Bronchial epithelial cell (primary cell): ENCODE measurements around the gene GPSM1. TPM values are rescaled to one million over a fixed set of nuclear protein-coding genes. Genes with fewer than 3 reads are reported as not detected.

Experiments used
- DNase-seq: peaks from one replicate; pipeline ENCODE4 v3.0.0-alpha.2; 2010; ENCODE audit warnings: low read depth
- FAIRE-seq: peaks from 2 replicates; lab custom pipeline; 2011; peaks lifted over from hg19 to GRCh38; lab: Jason Lieb, UNC
- H3K27me3 ChIP-seq: 2 replicates; pipeline ENCODE4 v1.5.1; 2011; ENCODE audit warnings: low read length; ENCODE audit not compliant: control insufficient read depth, insufficient read depth
- H3K36me3 ChIP-seq: 2 replicates; pipeline ENCODE4 v1.5.1; 2011; ENCODE audit warnings: low read length; ENCODE audit not compliant: control insufficient read depth, insufficient read depth
- H3K4me3 ChIP-seq: 2 replicates; pipeline ENCODE4 v1.5.1; 2011; ENCODE audit warnings: mild to moderate bottlenecking, low read depth, low read length, control low read depth
- CTCF ChIP-seq: IDR thresholded peaks from 2 replicates; pipeline ENCODE4 v1.5.1; 2011; ENCODE audit warnings: mild to moderate bottlenecking, moderate library complexity, low read length, control low read depth, inconsistent platforms; ENCODE audit not compliant: insufficient read depth, severe bottlenecking
- total RNA-seq: library from RNA; depleted of rRNA; stranded (reverse); fragments of >200 nt; gene quantifications from 2 replicates; pipeline ENCODE4 v1.2.1, GENCODE V29; 2014

The GPSM1 gene
- total RNA-seq, 1 donor from 2014 or later, result 13.4 TPM

GRCh38 chr9:136324501-136325300 is 2.6 kb upstream of the GPSM1 start:
- TF ChIP-seq CTCF, result no peak
- DNase-seq (no peak), FAIRE-seq (no peak)
- H3K36me3 ChIP-seq, result no peaks in the 10 kb centered on the region
- H3K27me3 ChIP-seq, result peaks cover 2% of the 10 kb centered on the region
- no peak overlapping the region for H3K4me3 ChIP-seq

DNA sequence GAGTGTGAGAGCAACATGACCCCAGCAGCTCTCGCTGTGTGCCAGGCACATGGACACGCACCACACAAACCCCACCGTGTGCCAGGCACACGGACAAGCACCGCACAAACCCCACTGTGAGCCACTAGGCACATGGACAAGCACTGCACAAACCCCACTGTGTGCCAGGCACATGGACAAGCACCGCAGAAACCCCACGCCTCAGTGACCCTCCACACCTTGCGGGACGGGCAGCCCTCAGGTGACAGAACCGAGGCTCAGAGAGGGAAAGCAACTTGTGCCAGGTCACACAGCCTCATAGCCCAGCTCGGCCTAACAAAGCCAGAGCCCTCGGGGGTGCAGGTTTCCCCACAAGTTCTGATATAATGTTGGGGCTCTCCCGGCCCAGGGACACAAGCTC is 2.0 kb upstream of the GPSM1 start:
- H3K27me3 ChIP-seq, result peaks cover 2% of the 10 kb centered on the region
- FAIRE-seq (no peak), DNase-seq (no peak)
- H3K36me3 ChIP-seq, result no peaks in the 10 kb centered on the region
- TF ChIP-seq CTCF, result no peak
- H3K4me3 ChIP-seq, result no peak overlapping the region

GRCh38 chr9:136326061-136326760 is 1.1 kb upstream of the GPSM1 start:
- FAIRE-seq, result no peak
- no peak overlapping the region for H3K4me3 ChIP-seq
- no peak for TF ChIP-seq CTCF

DNA sequence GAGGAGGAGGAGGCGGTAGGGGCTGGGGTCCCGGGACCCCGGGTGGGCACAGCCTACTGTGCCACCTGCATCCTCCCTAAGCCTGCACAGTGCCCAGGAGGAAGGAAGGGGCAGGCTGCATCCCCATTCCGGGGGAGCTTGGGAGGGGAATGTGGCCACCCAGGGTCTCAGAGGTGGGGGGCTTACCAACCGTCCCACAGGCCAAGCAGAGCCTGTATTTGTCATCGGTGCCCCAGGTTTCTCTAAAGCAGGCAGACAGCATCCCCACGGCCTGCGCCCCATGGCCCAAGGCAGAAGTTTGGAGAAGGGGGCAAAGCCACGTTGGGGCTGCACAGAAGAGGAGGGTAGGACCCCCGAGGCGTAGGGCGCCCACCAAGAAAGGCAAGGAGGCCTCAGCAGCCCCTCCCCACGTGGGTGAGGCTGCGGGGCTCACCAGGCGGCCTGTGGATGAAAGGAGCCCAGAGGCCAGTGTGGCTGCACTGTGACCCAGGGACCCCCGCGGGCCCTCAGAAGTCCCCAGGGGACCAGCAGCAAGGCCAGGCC is 507 bp upstream of the GPSM1 start:
- DNase-seq (no peak), FAIRE-seq (no peak)
- TF ChIP-seq CTCF, result no peak
- H3K4me3 ChIP-seq, result no peak overlapping the region
- no peaks in the 10 kb centered on the region for H3K36me3 ChIP-seq
- peaks cover 2% of the 10 kb centered on the region for H3K27me3 ChIP-seq

More at GRCh38 chr9:136326061-136326760, 1.1 kb upstream of the GPSM1 start:
- peaks cover 2% of the 10 kb centered on the region for H3K27me3 ChIP-seq
- DNase-seq, result no peak
- no peaks in the 10 kb centered on the region for H3K36me3 ChIP-seq

- FAIRE-seq (no peak), DNase-seq (peak; percentile 17)
- peak overlapping the region; percentile 54 for H3K4me3 ChIP-seq
Measured at GRCh38 chr9:136328011-136328621, 777 bp downstream of the GPSM1 start.

More at GRCh38 chr9:136328011-136328621, 777 bp downstream of the GPSM1 start:
- no peak for TF ChIP-seq CTCF
- peaks cover 2% of the 10 kb centered on the region for H3K27me3 ChIP-seq
- H3K36me3 ChIP-seq, result no peaks in the 10 kb centered on the region
